HUES6 (cell line): ENCODE results near the gene GNPTG.

Source experiments
- H3K27ac ChIP-seq: 2 replicates; pipeline ENCODE4 v1.7.0; 2013; ENCODE audit warnings: low read depth, mild to moderate bottlenecking, low read length, inconsistent platforms
- H3K27me3 ChIP-seq: 2 replicates; pipeline ENCODE4 v1.6.1; 2013; ENCODE audit warnings: low read length; ENCODE audit not compliant: control insufficient read depth, insufficient read depth
- H3K36me3 ChIP-seq: 2 replicates; pipeline ENCODE4 v1.6.1; 2013; ENCODE audit warnings: low read length; ENCODE audit not compliant: control insufficient read depth, insufficient read depth
- H3K4me1 ChIP-seq: 2 replicates; pipeline ENCODE4 v1.6.1; 2013; ENCODE audit warnings: low read length; ENCODE audit not compliant: control insufficient read depth, insufficient read depth
- H3K4me3 ChIP-seq: 2 replicates; pipeline ENCODE4 v1.5.1; 2013; ENCODE audit warnings: low read depth, low read length
- H3K9ac ChIP-seq: one replicate; pipeline ENCODE4 v1.6.1; 2013; ENCODE audit warnings: mild to moderate bottlenecking, low read length
- H3K9me3 ChIP-seq: 2 replicates; pipeline ENCODE4 v1.6.1; 2013; ENCODE audit warnings: low read depth, low read length; ENCODE audit not compliant: control insufficient read depth, insufficient read depth

The GNPTG gene

GRCh38 chr16:1351215-1351581 lies 533 bp upstream of the GNPTG start:
- Histone ChIP-seq H3K4me1 (peaks cover 9% of the 10 kb centered on the region), H3K36me3 (peaks cover 30% of the 10 kb centered on the region), H3K27me3 (no peaks in the 10 kb centered on the region; the same call in 1 of the 2 replicates), H3K9ac (peak overlapping the region; percentile 82), H3K9me3 (no peaks in the 10 kb centered on the region), H3K4me3 (peak overlapping the region; percentile 87), H3K27ac (peak overlapping the region; percentile 35; the same call in 1 of the 2 replicates)

- no peak overlapping the region for H3K9ac ChIP-seq
- H3K36me3 ChIP-seq: peaks cover 9% of the 10 kb centered on the region
- no peaks in the 10 kb centered on the region for H3K27me3 ChIP-seq
- H3K4me3 ChIP-seq: no peak overlapping the region
- H3K9me3 ChIP-seq: no peaks in the 10 kb centered on the region
- peaks cover 9% of the 10 kb centered on the region for H3K4me1 ChIP-seq
- H3K27ac ChIP-seq: no peak overlapping the region
These were observed 3.2 kb downstream of the GNPTG start for GRCh38 chr16:1354815-1355540.

DNA sequence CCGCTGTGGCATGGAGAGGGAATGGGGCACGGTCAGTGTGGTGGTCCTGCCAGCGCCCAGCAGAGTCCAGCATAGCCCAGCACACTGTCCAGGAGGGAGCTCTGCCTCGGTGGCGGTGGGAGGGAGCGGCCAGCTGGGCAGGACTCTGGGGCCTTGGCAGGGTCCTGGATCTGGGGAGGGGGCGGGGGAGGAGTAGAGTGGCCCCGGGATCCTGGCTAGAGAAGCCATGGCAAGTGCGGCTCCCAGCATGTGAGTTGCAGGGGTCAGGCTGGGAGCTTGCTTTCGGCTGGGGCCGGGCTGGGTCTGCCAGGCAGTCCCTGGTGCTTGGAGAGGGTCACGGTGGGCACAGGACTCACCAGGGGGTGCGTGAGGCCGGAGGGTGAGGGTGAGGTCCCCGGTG lies 3.9 kb downstream of the GNPTG start:
- no peak overlapping the region for H3K4me3 ChIP-seq
- no peak overlapping the region for H3K27ac ChIP-seq
- H3K9me3 ChIP-seq: no peaks in the 10 kb centered on the region
- H3K36me3 ChIP-seq: peaks cover 4% of the 10 kb centered on the region
- no peak overlapping the region for H3K9ac ChIP-seq
- H3K4me1 ChIP-seq: peaks cover 7% of the 10 kb centered on the region
- no peaks in the 10 kb centered on the region for H3K27me3 ChIP-seq

GRCh38 chr16:1356061-1356900 lies 4.5 kb downstream of the GNPTG start:
- H3K27ac ChIP-seq: no peak overlapping the region
- no peaks in the 10 kb centered on the region for H3K27me3 ChIP-seq
- no peak overlapping the region for H3K9ac ChIP-seq
- no peak overlapping the region for H3K4me3 ChIP-seq
- H3K36me3 ChIP-seq: peaks cover 9% of the 10 kb centered on the region; the same call in 1 of the 2 replicates
- H3K9me3 ChIP-seq: no peaks in the 10 kb centered on the region
- H3K4me1 ChIP-seq: peaks cover 2% of the 10 kb centered on the region; the same call in 1 of the 2 replicates

DNA sequence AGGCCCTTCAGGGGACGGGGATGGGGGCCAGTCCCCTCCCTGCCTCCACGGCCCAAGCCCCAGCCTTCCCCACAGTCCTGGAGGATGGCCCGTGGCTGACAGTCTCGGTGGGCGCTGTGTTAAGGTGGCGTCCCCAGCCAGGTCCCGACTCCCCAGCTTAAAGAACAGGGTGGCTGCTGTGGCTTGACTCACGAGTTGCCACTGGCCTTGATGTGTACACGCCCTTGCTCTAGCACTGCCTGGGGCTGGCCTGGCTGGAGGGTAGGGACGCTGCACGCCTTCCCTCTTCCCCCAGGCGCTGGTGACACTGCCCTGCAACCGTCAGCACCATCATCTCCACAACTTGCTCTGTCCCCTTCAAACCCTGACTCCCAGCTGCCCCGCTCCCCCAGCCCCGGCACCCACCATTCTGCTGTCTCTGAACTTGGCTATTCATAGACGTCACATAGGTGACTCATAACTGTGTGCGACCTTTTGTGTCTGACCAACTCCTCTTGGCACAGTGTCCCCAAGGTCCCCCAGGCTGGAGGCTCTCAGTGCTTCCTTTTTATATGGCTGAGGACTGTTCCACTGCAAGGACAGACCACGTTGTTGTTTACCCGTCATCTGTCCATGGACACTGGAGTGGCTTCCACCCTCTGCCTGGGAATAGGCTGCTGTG lies 6.3 kb downstream of the GNPTG start:
- Histone ChIP-seq H3K9ac (no peak overlapping the region), H3K4me3 (no peak overlapping the region), H3K9me3 (no peaks in the 10 kb centered on the region), H3K36me3 (peaks cover 25% of the 10 kb centered on the region), H3K27me3 (no peaks in the 10 kb centered on the region), H3K4me1 (no peaks in the 10 kb centered on the region), H3K27ac (no peak overlapping the region)

- H3K27ac ChIP-seq: no peak overlapping the region
- H3K4me1 ChIP-seq: no peaks in the 10 kb centered on the region
- H3K9me3 ChIP-seq: no peaks in the 10 kb centered on the region
- no peak overlapping the region for H3K9ac ChIP-seq
- peaks cover 55% of the 10 kb centered on the region for H3K36me3 ChIP-seq
- H3K27me3 ChIP-seq: no peaks in the 10 kb centered on the region
- H3K4me3 ChIP-seq: no peak overlapping the region
These were observed 10.1 kb downstream of the GNPTG start for GRCh38 chr16:1361685-1362360.

GRCh38 chr16:1362807-1363206 lies 11.1 kb downstream of the GNPTG start:
- Histone ChIP-seq H3K27ac (no peak overlapping the region), H3K4me1 (no peaks in the 10 kb centered on the region), H3K27me3 (no peaks in the 10 kb centered on the region), H3K4me3 (no peak overlapping the region), H3K9ac (no peak overlapping the region), H3K36me3 (peaks cover 59% of the 10 kb centered on the region), H3K9me3 (no peaks in the 10 kb centered on the region)

GRCh38 chr16:1363501-1364041 lies 11.8 kb downstream of the GNPTG start:
- peaks cover 59% of the 10 kb centered on the region for H3K36me3 ChIP-seq
- H3K27me3 ChIP-seq: no peaks in the 10 kb centered on the region
- no peak overlapping the region for H3K9ac ChIP-seq
- H3K27ac ChIP-seq: no peak overlapping the region
- H3K9me3 ChIP-seq: no peaks in the 10 kb centered on the region
- no peak overlapping the region for H3K4me3 ChIP-seq
- H3K4me1 ChIP-seq: no peaks in the 10 kb centered on the region

DNA sequence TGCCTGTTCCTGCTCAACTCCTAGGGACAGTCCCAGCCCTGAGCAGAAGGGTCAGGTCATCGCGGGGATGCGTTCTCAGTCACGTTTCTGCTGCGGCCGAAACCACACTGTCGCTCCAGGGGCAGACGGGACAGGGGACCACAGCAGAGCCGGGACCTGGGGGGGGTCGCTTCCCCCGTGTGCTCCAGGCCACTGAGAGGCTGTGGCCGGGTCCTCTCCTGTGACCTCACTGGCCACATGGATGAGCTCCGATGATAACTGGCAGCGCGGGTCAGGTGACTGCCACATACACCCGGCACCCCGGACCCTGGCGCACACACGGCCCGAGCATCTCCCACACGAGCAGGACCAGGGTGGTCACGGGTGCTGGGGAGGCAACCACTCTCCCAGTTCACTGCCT lies 12.8 kb downstream of the GNPTG start:
- Histone ChIP-seq H3K36me3 (peaks cover 58% of the 10 kb centered on the region), H3K27ac (no peak overlapping the region), H3K4me3 (no peak overlapping the region), H3K4me1 (no peaks in the 10 kb centered on the region), H3K27me3 (no peaks in the 10 kb centered on the region), H3K9me3 (no peaks in the 10 kb centered on the region), H3K9ac (no peak overlapping the region)

DNA sequence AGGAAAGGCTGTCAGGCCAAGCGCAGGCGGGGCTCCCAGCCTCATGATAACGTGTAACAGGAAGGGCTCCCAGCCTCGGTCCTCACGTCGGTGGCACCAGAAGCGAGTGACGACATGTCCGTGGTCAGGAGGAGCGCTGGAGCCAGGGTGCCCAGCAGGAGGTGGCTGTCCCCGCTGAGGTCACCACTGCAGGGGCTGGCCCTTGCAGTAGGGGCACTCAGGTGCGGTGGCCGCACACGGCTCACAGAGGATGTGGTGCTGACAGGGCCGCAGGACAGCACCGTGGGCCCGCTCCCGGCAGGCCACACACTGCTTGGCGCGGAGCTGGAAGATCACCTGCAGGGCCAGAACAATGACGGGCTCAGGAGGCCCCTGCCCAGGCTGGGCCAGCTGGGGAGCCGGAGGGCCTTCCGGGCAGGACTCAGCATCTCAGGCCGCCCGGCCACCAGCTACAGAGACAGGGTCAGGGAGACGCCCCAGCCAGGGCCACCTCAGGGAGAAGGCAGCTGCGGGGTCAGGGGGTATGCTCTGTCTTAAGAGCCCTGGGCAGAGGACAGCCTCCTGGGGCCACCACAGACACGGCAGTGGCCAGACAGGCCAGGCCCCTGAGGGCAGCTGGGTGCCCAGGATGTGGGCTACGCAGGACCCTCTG lies 14.5 kb downstream of the GNPTG start:
- Histone ChIP-seq H3K36me3 (peaks cover 60% of the 10 kb centered on the region), H3K9me3 (no peaks in the 10 kb centered on the region), H3K27me3 (no peaks in the 10 kb centered on the region), H3K27ac (no peak overlapping the region), H3K9ac (no peak overlapping the region), H3K4me1 (no peaks in the 10 kb centered on the region), H3K4me3 (no peak overlapping the region)
